Measurements from ENCODE around the gene SNX5.
A peak's percentile ranks its signal among the peaks of the same experiment; 100 is the strongest.

Gene SNX5

DNA sequence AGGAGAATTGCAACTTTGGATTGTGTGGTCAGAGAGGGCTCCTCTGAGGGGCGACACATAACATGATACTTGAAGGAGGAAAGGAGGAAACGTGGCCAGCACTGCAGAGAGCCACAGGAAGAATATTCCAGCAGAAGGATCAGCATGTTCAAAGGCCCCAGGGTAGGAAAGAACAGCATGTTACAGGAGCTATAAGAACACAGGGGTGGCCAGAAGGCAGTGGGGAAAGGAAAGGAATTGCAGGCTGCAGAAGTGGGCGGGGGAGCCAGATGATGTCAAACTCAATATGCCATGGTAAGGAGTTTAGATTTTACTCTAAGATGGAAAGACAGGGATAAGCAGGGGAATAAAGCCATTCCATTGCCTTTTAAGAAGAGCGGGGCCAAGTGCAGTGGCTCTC is 31.0 kb upstream of the SNX5 start:
- Histone ChIP-seq H3K4ac (ENCODE audit: low read depth, low read length) (no peak overlapping the region), H2AK5ac (ENCODE audit: low read length) (no peak overlapping the region), H3K4me3 (ENCODE audit: low read length) (no peak overlapping the region), H3K79me1 (ENCODE audit: low read length) (no peaks in the 10 kb centered on the region), H3K56ac (ENCODE audit: low read length) (no peak overlapping the region), H3K9ac (ENCODE audit: low read length) (no peak overlapping the region), H2BK15ac (replicated peaks; ENCODE audit: low read depth) (no peak overlapping the region), H3K4me1 (ENCODE audit: control insufficient read depth, low read depth, low read length) (no peaks in the 10 kb centered on the region), H4K8ac (ENCODE audit: low read depth, low read length) (no peak overlapping the region), H3K23ac (ENCODE audit: low read length) (no peak overlapping the region), H2BK5ac (ENCODE audit: low read length) (no peak overlapping the region), H3K27me3 (ENCODE audit: insufficient read depth, low read length, poor library complexity) (no peaks in the 10 kb centered on the region), H3K79me2 (ENCODE audit: control insufficient read depth, insufficient read depth, low read length) (no peaks in the 10 kb centered on the region), H3K18ac (ENCODE audit: low read length) (no peak overlapping the region), H2BK120ac (ENCODE audit: low read depth, low read length) (no peak overlapping the region), H4K5ac (ENCODE audit: low read length) (no peak overlapping the region), H3K36me3 (ENCODE audit: control insufficient read depth, insufficient read depth, low read length) (no peaks in the 10 kb centered on the region), H3K4me2 (ENCODE audit: low read length) (no peak overlapping the region), H3K27ac (ENCODE audit: low read depth, low read length) (no peak overlapping the region)
- no peak for DNase-seq
- WGBS (ENCODE audit: extremely low coverage, insufficient coverage, low lambda C conversion rate) = no CpG with 5 or more reads among the region's 4 CpGs

GRCh38 chr20:17998446-17998845 is 29.9 kb upstream of the SNX5 start:
- no peak overlapping the region for H2BK5ac ChIP-seq (ENCODE audit: low read length)
- no peak overlapping the region for H3K18ac ChIP-seq (ENCODE audit: low read length)
- no peak overlapping the region for H3K4me2 ChIP-seq (ENCODE audit: low read length)
- no peak overlapping the region for H3K23ac ChIP-seq (ENCODE audit: low read length)
- no peak overlapping the region for H3K9ac ChIP-seq (ENCODE audit: low read length)
- H3K4me3 ChIP-seq (ENCODE audit: low read length) = no peak overlapping the region
- H3K4ac ChIP-seq (ENCODE audit: low read depth, low read length) = no peak overlapping the region
- H2BK120ac ChIP-seq (ENCODE audit: low read depth, low read length) = no peak overlapping the region
- no CpG with 5 or more reads among the region's 5 CpGs for WGBS (ENCODE audit: extremely low coverage, insufficient coverage, low lambda C conversion rate)
- no peaks in the 10 kb centered on the region for H3K36me3 ChIP-seq (ENCODE audit: control insufficient read depth, insufficient read depth, low read length)
- H3K56ac ChIP-seq (ENCODE audit: low read length) = no peak overlapping the region
- no peak overlapping the region for H4K8ac ChIP-seq (ENCODE audit: low read depth, low read length)
- no peak overlapping the region for H2BK15ac ChIP-seq (replicated peaks; ENCODE audit: low read depth)
- no peaks in the 10 kb centered on the region for H3K4me1 ChIP-seq (ENCODE audit: control insufficient read depth, low read depth, low read length)
- no peak overlapping the region for H3K27ac ChIP-seq (ENCODE audit: low read depth, low read length)
- no peaks in the 10 kb centered on the region for H3K27me3 ChIP-seq (ENCODE audit: insufficient read depth, low read length, poor library complexity)
- DNase-seq = no peak
- H3K79me1 ChIP-seq (ENCODE audit: low read length) = no peaks in the 10 kb centered on the region
- no peak overlapping the region for H2AK5ac ChIP-seq (ENCODE audit: low read length)
- no peak overlapping the region for H4K5ac ChIP-seq (ENCODE audit: low read length)
- no peaks in the 10 kb centered on the region for H3K79me2 ChIP-seq (ENCODE audit: control insufficient read depth, insufficient read depth, low read length)

GRCh38 chr20:17995967-17996819 is 27.6 kb upstream of the SNX5 start:
- Histone ChIP-seq H2BK15ac (replicated peaks; ENCODE audit: low read depth) (no peak overlapping the region), H3K27me3 (ENCODE audit: insufficient read depth, low read length, poor library complexity) (no peaks in the 10 kb centered on the region), H3K4ac (ENCODE audit: low read depth, low read length) (no peak overlapping the region), H3K56ac (ENCODE audit: low read length) (no peak overlapping the region), H3K27ac (ENCODE audit: low read depth, low read length) (no peak overlapping the region), H3K4me3 (ENCODE audit: low read length) (no peak overlapping the region), H3K36me3 (ENCODE audit: control insufficient read depth, insufficient read depth, low read length) (no peaks in the 10 kb centered on the region), H4K8ac (ENCODE audit: low read depth, low read length) (no peak overlapping the region), H3K18ac (ENCODE audit: low read length) (no peak overlapping the region), H3K4me1 (ENCODE audit: control insufficient read depth, low read depth, low read length) (no peaks in the 10 kb centered on the region), H3K9ac (ENCODE audit: low read length) (no peak overlapping the region), H2BK5ac (ENCODE audit: low read length) (no peak overlapping the region), H3K4me2 (ENCODE audit: low read length) (no peak overlapping the region), H2BK120ac (ENCODE audit: low read depth, low read length) (no peak overlapping the region), H2AK5ac (ENCODE audit: low read length) (no peak overlapping the region), H3K79me1 (ENCODE audit: low read length) (no peaks in the 10 kb centered on the region), H3K23ac (ENCODE audit: low read length) (no peak overlapping the region), H4K5ac (ENCODE audit: low read length) (no peak overlapping the region), H3K79me2 (ENCODE audit: control insufficient read depth, insufficient read depth, low read length) (no peaks in the 10 kb centered on the region)
- peak; percentile 62 for DNase-seq
- WGBS (ENCODE audit: extremely low coverage, insufficient coverage, low lambda C conversion rate) = no CpG with 5 or more reads among the region's 16 CpGs

DNA sequence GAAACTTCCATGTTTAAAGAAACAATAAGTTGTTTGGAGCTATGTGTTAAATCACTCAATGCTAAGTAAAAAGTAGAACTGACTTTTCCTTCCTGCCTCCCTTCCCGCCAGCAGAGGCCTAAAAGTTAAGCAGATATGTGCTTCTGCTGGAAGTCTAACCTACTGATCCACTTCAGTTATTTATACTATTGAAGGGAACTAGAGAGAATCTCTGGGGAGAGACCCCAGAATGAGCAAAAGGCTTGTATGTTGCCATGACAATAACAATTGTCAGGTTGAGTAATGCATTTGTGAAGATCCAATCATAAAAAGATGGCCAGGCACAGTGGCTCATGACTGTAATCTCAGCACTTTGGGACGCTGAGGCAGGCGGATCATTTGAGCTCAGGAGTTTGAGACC is 25.0 kb upstream of the SNX5 start:
- no peak overlapping the region for H2BK120ac ChIP-seq (ENCODE audit: low read depth, low read length)
- H3K36me3 ChIP-seq (ENCODE audit: control insufficient read depth, insufficient read depth, low read length) = no peaks in the 10 kb centered on the region
- H4K5ac ChIP-seq (ENCODE audit: low read length) = no peak overlapping the region
- H3K79me2 ChIP-seq (ENCODE audit: control insufficient read depth, insufficient read depth, low read length) = no peaks in the 10 kb centered on the region
- no peak overlapping the region for H3K4me3 ChIP-seq (ENCODE audit: low read length)
- no peaks in the 10 kb centered on the region for H3K27me3 ChIP-seq (ENCODE audit: insufficient read depth, low read length, poor library complexity)
- WGBS (ENCODE audit: extremely low coverage, insufficient coverage, low lambda C conversion rate) = no CpG with 5 or more reads among the region's 3 CpGs
- no peak overlapping the region for H2BK15ac ChIP-seq (replicated peaks; ENCODE audit: low read depth)
- H2BK5ac ChIP-seq (ENCODE audit: low read length) = no peak overlapping the region
- H3K4me2 ChIP-seq (ENCODE audit: low read length) = no peak overlapping the region
- no peak overlapping the region for H3K23ac ChIP-seq (ENCODE audit: low read length)
- no peak overlapping the region for H3K9ac ChIP-seq (ENCODE audit: low read length)
- H4K8ac ChIP-seq (ENCODE audit: low read depth, low read length) = no peak overlapping the region
- no peak overlapping the region for H3K27ac ChIP-seq (ENCODE audit: low read depth, low read length)
- H3K18ac ChIP-seq (ENCODE audit: low read length) = no peak overlapping the region
- no peaks in the 10 kb centered on the region for H3K79me1 ChIP-seq (ENCODE audit: low read length)
- no peak for DNase-seq
- H3K56ac ChIP-seq (ENCODE audit: low read length) = no peak overlapping the region
- H2AK5ac ChIP-seq (ENCODE audit: low read length) = no peak overlapping the region
- no peak overlapping the region for H3K4ac ChIP-seq (ENCODE audit: low read depth, low read length)
- H3K4me1 ChIP-seq (ENCODE audit: control insufficient read depth, low read depth, low read length) = no peaks in the 10 kb centered on the region

DNA sequence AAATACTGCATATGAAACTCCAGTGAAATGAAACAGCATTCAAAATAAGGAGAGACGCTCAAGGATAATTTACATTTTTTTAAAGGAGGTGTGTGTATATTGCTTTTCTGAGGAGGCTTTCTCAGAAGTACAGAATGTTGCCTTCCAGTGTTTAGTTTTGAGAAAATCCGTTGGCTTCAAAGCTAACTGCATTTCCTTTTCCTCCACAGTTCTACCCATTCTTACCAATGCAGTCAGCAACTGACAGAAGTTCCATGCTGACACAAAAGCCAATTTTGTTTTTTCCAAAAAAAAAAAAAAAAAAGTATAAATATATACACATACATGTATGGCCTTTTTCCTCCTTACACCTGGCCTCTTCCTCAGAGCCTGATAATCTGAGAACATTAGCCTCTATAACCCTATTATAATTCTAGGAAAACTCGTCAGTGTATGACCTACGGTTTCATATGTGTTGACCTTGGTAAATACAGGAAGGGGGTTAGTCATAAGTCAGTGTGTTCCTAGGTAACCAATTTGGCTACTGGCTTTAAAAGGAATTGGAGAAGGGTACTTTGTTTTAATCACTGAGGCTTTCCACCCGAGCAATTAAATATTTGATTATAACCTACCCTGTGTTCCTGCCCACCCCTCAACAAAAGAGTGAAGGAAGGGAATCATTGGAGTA is 24.4 kb upstream of the SNX5 start:
- Histone ChIP-seq H3K4ac (ENCODE audit: low read depth, low read length) (no peak overlapping the region), H3K4me3 (ENCODE audit: low read length) (no peak overlapping the region), H2AK5ac (ENCODE audit: low read length) (no peak overlapping the region), H3K79me2 (ENCODE audit: control insufficient read depth, insufficient read depth, low read length) (no peaks in the 10 kb centered on the region), H3K27ac (ENCODE audit: low read depth, low read length) (no peak overlapping the region), H3K56ac (ENCODE audit: low read length) (no peak overlapping the region), H3K36me3 (ENCODE audit: control insufficient read depth, insufficient read depth, low read length) (no peaks in the 10 kb centered on the region), H4K8ac (ENCODE audit: low read depth, low read length) (no peak overlapping the region), H2BK120ac (ENCODE audit: low read depth, low read length) (no peak overlapping the region), H3K27me3 (ENCODE audit: insufficient read depth, low read length, poor library complexity) (no peaks in the 10 kb centered on the region), H2BK15ac (replicated peaks; ENCODE audit: low read depth) (no peak overlapping the region), H3K9ac (ENCODE audit: low read length) (no peak overlapping the region), H4K5ac (ENCODE audit: low read length) (no peak overlapping the region), H3K23ac (ENCODE audit: low read length) (no peak overlapping the region), H3K18ac (ENCODE audit: low read length) (no peak overlapping the region), H3K4me1 (ENCODE audit: control insufficient read depth, low read depth, low read length) (no peaks in the 10 kb centered on the region), H3K4me2 (ENCODE audit: low read length) (no peak overlapping the region), H2BK5ac (ENCODE audit: low read length) (no peak overlapping the region), H3K79me1 (ENCODE audit: low read length) (no peaks in the 10 kb centered on the region)
- WGBS (ENCODE audit: extremely low coverage, insufficient coverage, low lambda C conversion rate) = no CpG with 5 or more reads among the region's 5 CpGs
- DNase-seq = no peak

All from mesendoderm (in vitro differentiated cells).